ENCODE measurements around the gene PDE6B. TPM values are rescaled to one million over a fixed set of nuclear protein-coding genes. Genes with fewer than 3 reads are reported as not detected.

Gene PDE6B
- total RNA-seq, 4 donors from 2014 or later, result 6.4 to 26.4 (median 14.4) TPM

DNA sequence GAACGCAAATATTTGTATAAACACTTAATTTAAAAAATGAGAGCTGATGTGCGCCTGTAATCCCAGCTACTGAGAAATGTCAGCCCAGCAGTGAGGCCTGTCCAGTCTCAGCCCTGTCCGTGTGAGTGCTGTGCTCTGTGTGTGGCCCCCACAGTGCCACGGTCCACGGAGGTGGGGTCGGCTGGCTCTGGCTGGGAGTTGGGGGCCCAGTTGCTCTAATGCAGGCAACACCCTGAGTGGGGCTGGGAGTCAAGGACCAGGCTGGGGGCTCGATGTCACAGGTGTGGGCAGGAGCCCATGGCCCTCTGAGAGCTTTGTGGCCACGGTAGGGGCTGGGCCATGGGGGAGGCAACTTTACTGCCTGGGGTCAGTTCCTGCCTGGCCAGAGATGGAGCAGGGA lies 93.1 kb downstream of the PDE6B start:
- intact Hi-C loops (cut with DNase I), result no loop called here
- Histone ChIP-seq H3K4me1 (no peaks in the 10 kb centered on the region), H3K9me3 (no peaks in the 10 kb centered on the region), H3K4me3 (replicated peaks in 1 of 3) (no peak overlapping the region), H3K27ac (no peak overlapping the region), H3K27me3 (no peaks in the 10 kb centered on the region), H3K36me3 (no peaks in the 10 kb centered on the region)
- no peak for TF ChIP-seq POLR2A (IDR thresholded peaks at IDR 0.05)
- TF ChIP-seq, protein P1, sequence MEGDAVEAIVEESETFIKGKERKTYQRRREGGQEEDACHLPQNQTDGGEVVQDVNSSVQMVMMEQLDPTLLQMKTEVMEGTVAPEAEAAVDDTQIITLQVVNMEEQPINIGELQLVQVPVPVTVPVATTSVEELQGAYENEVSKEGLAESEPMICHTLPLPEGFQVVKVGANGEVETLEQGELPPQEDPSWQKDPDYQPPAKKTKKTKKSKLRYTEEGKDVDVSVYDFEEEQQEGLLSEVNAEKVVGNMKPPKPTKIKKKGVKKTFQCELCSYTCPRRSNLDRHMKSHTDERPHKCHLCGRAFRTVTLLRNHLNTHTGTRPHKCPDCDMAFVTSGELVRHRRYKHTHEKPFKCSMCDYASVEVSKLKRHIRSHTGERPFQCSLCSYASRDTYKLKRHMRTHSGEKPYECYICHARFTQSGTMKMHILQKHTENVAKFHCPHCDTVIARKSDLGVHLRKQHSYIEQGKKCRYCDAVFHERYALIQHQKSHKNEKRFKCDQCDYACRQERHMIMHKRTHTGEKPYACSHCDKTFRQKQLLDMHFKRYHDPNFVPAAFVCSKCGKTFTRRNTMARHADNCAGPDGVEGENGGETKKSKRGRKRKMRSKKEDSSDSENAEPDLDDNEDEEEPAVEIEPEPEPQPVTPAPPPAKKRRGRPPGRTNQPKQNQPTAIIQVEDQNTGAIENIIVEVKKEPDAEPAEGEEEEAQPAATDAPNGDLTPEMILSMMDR (IDR thresholded peaks at IDR 0.05), result no peak
- DNase-seq, result no peak
- 87 to 97% methylated on average over 8 of the region's 8 CpGs for WGBS, 2 donors

Other genes starting within 250 kb of the PDE6B start
- 100 to 1,000 TPM in 1 of 4 donors, 10 to 100 TPM in 3; 35.0 to 147 (median 54.2) TPM for gene ZNF721, start 126.4 kb upstream of the PDE6B start, total RNA-seq
- 100 to 1,000 TPM in 1 of 4 donors, 10 to 100 TPM in 3; 65.3 to 103 (median 80.0) TPM for gene PIGG, start 126.4 kb upstream of the PDE6B start, total RNA-seq
- not detected for gene TMEM271, start 49.3 kb upstream of the PDE6B start, total RNA-seq
- 100 to 1,000 TPM in 2 of 4 donors, 10 to 100 TPM in 2; 82.2 to 144 (median 106) TPM for gene ATP5ME, start 48.7 kb downstream of the PDE6B start, total RNA-seq
- gene MYL5, start 49.0 kb downstream of the PDE6B start, total RNA-seq, result 10 to 100 TPM; 13.0 to 17.5 (median 14.2) TPM
- gene SLC49A3, start 63.6 kb downstream of the PDE6B start, total RNA-seq, result 10 to 100 TPM; 14.9 to 27.1 (median 18.3) TPM
- 10 to 100 TPM; 41.4 to 60.0 (median 50.2) TPM for gene PCGF3, start 80.3 kb downstream of the PDE6B start, total RNA-seq
- gene CPLX1, start 200.6 kb downstream of the PDE6B start, total RNA-seq, result 1 to 10 TPM in 2 of 4 donors, under 1 TPM in 1, not detected in 1; 0.75 to 3.2 (median 1.4) TPM

Data from thyroid gland (tissue), 4 donors.